ENCODE results near the gene SGO2. TPM values are rescaled to one million over a fixed set of nuclear protein-coding genes. Genes with fewer than 3 reads are reported as not detected.
"Not testable (repeated sequence)": the region's sequence is repeated elsewhere in the genome, so short reads cannot be mapped to it uniquely, and the experiment has no call there.

The SGO2 gene
- polyA plus RNA-seq, 3 donors: 0.40 to 1.5 (median 0.82) TPM

DNA sequence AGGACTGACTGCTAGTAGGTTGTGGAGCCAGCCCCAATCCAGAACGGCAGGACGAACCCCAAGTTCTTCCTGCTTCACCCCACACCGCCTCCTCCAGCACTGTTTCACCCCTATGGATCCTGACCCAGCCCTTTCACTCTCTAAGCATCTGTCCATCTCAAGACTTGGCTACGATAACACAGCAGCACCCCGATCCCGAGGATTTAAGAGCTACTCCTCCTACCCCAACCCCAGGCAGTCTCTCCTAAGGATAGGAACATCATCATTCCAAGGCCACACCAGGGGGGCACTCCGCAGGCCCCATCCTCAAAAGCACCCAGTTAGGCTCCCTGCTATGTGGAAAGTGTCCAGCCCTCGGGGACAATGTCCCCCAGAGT, 16.8 kb upstream of the SGO2 start:
- WGBS, 3 donors: 20 to 27% (median 26%) methylated on average over 8 of the region's 8 CpGs
- no peak overlapping the region for H3K27ac ChIP-seq (ENCODE audit: low read depth, low read length)

- 0% methylated on average over 62 to 78 of the region's 78 CpGs for WGBS, 3 donors
- no peak within 1 kb of the TSS for H3K27ac ChIP-seq (ENCODE audit: low read depth, low read length)
Measured at GRCh38 chr2:200509612-200510433, 16.2 kb upstream of the SGO2 start, which contains the start of gene KCTD18. Gene KCTD18, minus strand, starts transcription at chr2:200510068. Its CDS starts 3,052 bp downstream, at chr2:200507016.

- WGBS, 3 donors: 5 to 40% (median 36%) methylated on average over 1 of the region's 1 CpG
- no peak overlapping the region for H3K27ac ChIP-seq (ENCODE audit: low read depth, low read length)
Measured at GRCh38 chr2:200515155-200515554, 10.9 kb upstream of the SGO2 start.

GRCh38 chr2:200523158-200523557, 2.8 kb upstream of the SGO2 start:
- WGBS, 3 donors: 79 to 86% (median 84%) methylated on average over 3 of the region's 3 CpGs

DNA sequence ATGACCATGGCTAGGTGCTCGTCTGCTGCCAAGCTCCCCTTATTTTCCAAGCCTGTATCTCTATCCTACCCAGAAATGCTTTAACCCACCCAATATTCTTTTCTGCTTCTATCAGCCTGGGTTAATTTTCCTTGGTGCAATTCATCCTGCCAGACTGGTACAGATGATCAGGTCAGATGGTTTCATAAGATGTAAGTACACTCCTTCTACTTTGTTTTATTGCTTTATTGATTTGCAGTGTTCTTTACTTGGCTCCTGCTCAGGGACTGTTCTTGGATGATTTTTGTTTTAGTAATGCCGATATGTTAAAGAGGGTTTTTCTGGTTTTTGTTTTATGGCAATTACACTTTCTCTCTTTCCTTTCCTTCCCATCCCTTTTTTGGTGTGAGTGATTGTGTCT, 2.4 kb upstream of the SGO2 start:
- 69 to 81% (median 76%) methylated on average over 2 of the region's 2 CpGs for WGBS, 3 donors

More at GRCh38 chr2:200523158-200523557, 2.8 kb upstream of the SGO2 start:
- H3K27ac ChIP-seq (ENCODE audit: low read depth, low read length): no peak overlapping the region

GRCh38 chr2:200525066-200525465, 941 bp upstream of the SGO2 start:
- 48 to 81% (median 78%) methylated on average over 2 of the region's 2 CpGs for WGBS, 3 donors
- H3K27ac ChIP-seq (ENCODE audit: low read depth, low read length): no peak overlapping the region

More for the DNA sequence above, 2.4 kb upstream of the SGO2 start:
- no peak overlapping the region for H3K27ac ChIP-seq (ENCODE audit: low read depth, low read length)

DNA sequence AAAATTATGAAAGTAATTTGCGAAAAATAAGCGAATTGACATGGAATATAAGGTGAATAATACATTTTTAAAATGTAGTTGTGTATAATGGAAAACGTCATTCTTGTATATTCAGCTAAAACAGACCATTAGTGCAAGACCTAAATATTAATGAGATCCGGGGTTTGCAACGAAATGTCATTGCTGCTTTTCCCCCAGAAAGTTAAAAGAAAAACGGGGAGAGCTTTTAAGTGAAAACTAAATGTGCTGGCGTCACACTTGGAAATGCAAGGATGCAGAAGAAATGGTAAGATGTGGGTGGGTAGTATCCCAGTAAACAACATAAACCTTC, 491 bp upstream of the SGO2 start:
- WGBS, 3 donors: 12 to 29% (median 24%) methylated on average over 7 of the region's 7 CpGs

GRCh38 chr2:200528228-200528627, 2.2 kb downstream of the SGO2 start:
- WGBS, 3 donors: 57 to 87% (median 87%) methylated on average over 3 of the region's 3 CpGs
- H3K27ac ChIP-seq (ENCODE audit: low read depth, low read length): no peak overlapping the region

More for the DNA sequence above, 491 bp upstream of the SGO2 start:
- H3K27ac ChIP-seq (ENCODE audit: low read depth, low read length): no peak overlapping the region

DNA sequence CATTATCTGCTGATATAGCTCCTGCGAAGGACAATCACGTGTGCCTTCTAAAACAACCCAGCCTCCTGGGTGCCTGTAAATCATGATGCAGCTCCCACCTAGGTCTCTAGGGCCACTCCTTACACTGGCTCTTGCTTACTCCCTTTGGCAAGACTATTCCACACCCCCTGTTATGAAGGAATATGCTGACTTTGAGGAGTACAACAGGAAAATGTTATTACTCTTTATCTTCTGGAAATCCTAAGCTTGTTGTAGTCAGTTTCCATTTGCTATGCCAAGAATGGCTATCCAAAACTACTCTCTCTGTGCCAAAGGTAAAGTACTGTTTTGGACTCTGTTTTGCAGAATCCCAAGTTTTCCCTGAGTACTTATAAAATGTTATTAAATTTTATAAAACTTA, 7.7 kb downstream of the SGO2 start:
- 50 to 87% (median 59%) methylated on average over 2 of the region's 2 CpGs for WGBS, 3 donors
- no peak overlapping the region for H3K27ac ChIP-seq (ENCODE audit: low read depth, low read length)

DNA sequence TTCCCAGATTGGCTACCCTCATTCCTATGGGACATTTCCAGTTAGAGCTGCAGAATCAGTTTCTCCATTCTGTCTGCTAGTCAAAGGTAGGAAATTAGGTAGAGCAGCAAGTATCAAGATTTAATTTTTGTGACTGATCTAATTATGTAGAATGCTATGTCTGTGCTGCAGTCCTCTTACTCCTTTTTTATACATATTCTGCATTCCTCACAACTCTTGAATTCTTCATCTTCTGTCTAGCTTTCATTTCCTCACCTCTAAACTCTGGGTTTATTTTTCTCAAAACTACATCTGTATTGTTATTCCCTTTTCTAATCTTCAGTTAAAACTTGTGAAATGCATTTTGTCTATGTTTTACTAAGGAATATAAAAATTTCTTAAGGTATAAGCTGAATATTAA, 8.6 kb downstream of the SGO2 start:
- H3K27ac ChIP-seq (ENCODE audit: low read depth, low read length): no peak overlapping the region

DNA sequence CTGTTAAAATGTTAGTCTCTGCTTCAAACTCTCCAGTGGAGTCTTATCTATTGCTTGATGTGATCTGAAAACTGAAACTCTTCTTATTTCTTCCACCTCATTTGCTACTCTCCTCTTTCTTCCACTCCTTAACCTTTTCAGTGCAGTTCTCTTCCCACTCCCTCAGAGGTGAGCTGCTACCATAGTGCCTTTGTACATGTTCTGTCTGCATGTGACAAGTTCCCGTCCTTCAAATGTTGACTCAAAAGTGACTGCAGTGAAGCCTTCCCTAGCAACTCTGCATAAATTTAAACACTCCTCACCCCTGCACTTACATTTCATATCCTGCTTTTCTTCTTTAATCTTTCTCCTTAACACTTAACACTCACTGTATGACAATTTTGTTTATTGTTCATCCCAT, 12.1 kb downstream of the SGO2 start:
- WGBS, 3 donors: 74 to 96% (median 95%) methylated on average over 1 of the region's 1 CpG
- H3K27ac ChIP-seq (ENCODE audit: low read depth, low read length): no peak overlapping the region

DNA sequence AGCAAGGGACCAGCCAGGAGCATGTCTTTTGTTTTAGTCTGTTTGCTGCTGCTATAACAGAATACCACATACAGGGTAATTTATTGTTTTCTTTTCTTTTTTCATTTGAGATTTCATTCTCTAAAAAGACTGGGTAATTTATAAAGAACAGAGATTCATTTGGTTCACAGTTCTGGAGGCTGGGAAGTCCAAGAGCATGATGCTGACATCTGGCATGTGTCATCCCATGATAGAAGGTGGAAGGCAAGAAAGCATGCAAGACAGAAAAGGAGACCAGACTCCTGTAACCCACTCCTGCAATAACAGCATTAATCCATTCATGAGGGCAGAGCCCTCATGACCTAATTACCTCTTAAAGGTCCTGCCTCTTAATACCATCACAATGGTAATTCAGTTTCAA, 14.8 kb downstream of the SGO2 start:
- H3K27ac ChIP-seq (ENCODE audit: low read depth, low read length): no peak overlapping the region

DNA sequence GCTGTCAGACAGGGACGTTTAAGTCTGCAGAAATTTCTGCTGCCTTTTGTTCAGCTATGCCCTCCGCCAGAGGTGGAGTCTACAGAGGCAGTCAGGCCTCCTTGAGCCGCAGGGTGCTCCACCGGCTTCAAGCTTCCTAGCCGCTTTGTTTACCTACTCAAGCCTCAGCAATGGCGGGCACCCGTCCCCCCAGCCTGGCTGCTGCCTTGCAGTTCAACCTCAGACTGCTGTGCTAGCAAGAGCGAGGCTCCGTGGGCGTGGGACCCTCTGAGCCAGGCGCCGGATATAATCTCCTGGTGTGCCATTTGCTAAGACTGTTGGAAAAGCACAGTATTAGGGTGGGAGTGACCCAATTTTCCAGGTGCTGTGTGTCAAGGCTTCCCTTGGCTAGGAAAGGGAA, 40.6 kb downstream of the SGO2 start:
- WGBS, 3 donors: 94 to 95% (median 95%) methylated on average over 12 of the region's 12 CpGs
- not testable (repeated sequence) for H3K27ac ChIP-seq (ENCODE audit: low read depth, low read length)

DNA sequence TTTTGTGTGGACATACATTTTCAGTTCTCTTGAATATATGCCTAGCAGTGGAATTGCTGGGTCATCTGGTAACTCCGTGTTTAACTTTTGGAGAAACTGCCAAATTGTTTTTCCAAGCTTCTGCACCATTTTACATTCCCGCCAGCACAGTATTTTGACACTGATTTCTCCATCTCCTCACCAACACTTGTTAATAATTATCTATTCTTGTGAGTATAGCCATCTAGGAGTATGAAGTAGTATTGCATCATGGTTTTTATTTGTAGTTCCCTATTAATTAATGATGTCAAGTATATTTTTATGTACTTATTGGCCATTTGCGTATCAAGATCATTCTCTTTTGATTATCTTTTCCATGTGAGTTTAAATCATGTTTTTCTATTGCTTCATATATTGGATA, 41.9 kb downstream of the SGO2 start:
- no peak overlapping the region for H3K27ac ChIP-seq (ENCODE audit: low read depth, low read length)
- 97 to 99% (median 97%) methylated on average over 3 of the region's 3 CpGs for WGBS, 3 donors

DNA sequence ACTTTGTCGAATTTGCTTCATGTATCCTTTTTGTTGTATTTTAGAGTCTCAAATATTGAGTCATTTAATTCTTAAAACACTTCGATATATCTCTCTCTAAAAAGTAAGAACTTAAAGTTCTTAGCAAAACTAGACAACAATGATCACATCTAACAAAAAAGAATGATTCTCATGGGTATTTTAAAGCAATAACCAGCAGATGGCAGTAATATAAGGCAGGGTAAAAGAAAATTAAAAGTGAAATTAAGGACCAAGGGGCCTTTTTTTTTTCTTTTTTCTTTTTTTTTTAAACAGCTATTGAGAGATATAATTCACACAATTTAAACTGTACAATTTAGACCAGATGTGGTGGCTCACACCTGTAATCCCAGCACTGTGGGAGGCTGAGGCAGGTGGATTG, 50.0 kb downstream of the SGO2 start:
- no peak overlapping the region for H3K27ac ChIP-seq (ENCODE audit: low read depth, low read length)
- 78 to 97% (median 89%) methylated on average over 2 of the region's 2 CpGs for WGBS, 3 donors

DNA sequence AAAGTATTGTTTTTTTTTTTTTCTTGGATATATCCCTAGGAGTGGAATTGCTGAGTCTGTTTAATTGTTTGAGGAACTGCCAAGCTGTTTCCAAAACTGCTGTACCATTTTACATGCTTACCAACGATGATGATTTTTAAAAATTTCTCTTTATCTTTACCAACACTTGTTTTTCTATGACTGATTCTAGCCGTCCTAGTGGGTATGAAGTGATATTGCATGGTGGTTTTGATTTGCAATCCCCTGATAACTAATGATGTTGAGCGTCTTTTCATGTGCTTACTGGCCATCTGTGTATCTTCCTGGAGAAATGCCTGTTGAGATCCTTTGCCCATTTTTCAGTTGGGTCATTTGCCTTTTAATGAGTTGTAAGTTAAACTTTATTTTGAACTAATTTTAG, 51.0 kb downstream of the SGO2 start:
- 86 to 93% (median 91%) methylated on average over 3 of the region's 3 CpGs for WGBS, 3 donors
- no peak overlapping the region for H3K27ac ChIP-seq (ENCODE audit: low read depth, low read length)

- no peak overlapping the region for H3K27ac ChIP-seq (ENCODE audit: low read depth, low read length)
- WGBS, 3 donors: 7 to 84% (median 80%) methylated on average over 1 of the region's 1 CpG
Measured at GRCh38 chr2:200578778-200579177, 52.8 kb downstream of the SGO2 start.

DNA sequence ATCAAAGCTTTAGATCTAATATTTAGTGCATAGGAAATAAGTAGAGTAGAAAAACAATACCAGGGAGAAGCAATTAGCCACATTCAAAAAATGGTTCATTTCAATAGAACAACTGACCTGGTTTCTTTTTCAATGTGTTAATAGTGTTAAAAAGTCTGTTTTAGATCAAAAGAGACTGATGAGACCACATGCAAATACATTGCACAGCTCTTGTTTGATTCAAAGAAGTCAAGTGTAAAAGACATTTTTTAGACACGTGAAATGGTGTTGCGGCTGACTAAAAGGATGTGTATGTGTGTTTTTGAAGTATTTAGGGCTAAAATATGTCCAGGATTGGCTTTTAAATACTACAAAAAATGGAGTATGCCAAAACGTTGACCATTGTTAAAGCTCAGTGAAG, 58.6 kb downstream of the SGO2 start:
- 87 to 97% (median 92%) methylated on average over 3 of the region's 3 CpGs for WGBS, 3 donors
- H3K27ac ChIP-seq (ENCODE audit: low read depth, low read length): no peak overlapping the region

DNA sequence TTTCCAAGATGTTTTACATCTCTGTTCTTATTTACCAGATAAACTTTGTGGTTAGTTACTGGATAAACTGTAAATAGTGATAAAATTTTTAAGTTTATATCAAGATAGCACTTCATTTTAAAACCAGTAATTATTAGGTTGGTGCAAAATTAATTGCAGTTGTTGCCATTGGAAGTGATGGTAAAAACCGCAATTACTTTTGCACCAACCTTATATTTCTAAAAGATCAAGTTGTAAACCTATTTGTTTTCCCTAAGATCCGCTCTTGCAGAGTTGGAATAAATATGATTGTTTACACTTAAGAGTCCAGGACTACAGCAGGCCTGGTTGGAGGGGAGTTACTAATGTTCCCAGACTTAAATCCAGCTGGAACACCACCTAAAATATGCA, 59.3 kb downstream of the SGO2 start:
- WGBS, 3 donors: 17 to 19% (median 18%) methylated on average over 2 of the region's 2 CpGs
- H3K27ac ChIP-seq (ENCODE audit: low read depth, low read length): no peak overlapping the region

DNA sequence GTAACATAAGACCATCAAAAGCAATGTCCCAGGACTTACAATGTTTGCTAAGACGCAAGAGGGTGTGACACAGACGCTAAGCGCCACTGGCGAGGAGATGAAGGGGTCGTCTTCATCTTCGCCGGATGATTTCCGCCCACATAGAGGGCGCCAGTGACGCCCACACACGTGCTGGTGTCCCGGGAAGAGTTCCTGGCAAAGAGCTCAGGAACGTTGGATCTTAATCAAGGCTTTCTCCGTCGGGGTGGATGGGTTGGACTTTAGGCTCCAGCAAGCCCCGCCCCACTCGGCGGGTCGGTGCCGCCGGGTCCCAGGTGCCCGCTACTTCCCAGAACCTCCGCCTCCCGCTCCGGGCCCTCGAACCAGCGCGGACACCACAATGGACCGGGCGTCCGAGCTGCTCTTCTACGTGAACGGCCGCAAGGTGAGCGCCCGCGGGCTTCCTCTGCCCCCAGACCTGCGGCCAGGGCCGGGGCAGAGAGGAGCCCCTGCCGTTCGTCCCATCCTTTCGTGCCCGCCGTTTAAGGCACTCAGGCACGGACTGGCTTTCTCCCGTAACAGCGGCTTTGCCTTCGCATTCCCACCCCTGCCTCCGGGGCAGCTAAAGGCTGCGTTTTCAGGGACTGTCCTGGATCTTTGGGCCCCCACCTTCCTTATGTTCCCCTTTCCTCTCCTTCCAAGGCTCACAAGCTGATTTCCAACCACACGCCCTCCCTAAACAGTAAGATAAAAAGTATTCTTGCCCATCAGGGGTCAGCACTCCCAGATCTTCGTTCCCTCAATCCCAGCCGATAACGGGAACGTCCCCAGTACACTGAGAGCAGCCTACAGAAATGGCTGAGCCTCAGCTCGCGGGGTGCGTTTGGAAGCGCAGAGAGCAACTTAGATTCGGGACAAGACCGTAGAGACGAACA, 60.0 kb downstream of the SGO2 start, which contains the start of gene AOX1:
Gene AOX1, plus strand, starts transcription at position 285 of the 914 bp plus-strand sequence. Its CDS starts 95 bp downstream, at position 380.
- H3K27ac ChIP-seq (ENCODE audit: low read depth, low read length): no peak within 1 kb of the TSS
- WGBS, 3 donors: 3% methylated on average over 55 to 62 of the region's 62 CpGs

Measured in adipose tissue (tissue), 3 donors.